Uterus (tissue), 2 donors: ENCODE results near the gene ZNF579.

Experiments
- POLR2A ChIP-seq, 2 donors: fragments of 450-650 bp; IDR thresholded peaks; one replicate each; pipeline ENCODE4 v1.6.1; 2016; ENCODE audit warnings: antibody characterized with exemption in 2 of 2, mild to moderate bottlenecking in 1 of 2, moderate library complexity in 1 of 2
- TF ChIP-seq, protein P1 (sequence below), 4 experiments: fragments of 200-600 bp in 2 of 4; fragments of 450-650 bp in 2 of 4; sonication (generic) in 2 of 4; IDR thresholded peaks; one replicate each; pipeline ENCODE4 v1.5.1; 2016 to 2019; ENCODE audit warnings: antibody characterized with exemption in 4 of 4, mild to moderate bottlenecking in 2 of 4, moderate library complexity in 1 of 4

DNA sequence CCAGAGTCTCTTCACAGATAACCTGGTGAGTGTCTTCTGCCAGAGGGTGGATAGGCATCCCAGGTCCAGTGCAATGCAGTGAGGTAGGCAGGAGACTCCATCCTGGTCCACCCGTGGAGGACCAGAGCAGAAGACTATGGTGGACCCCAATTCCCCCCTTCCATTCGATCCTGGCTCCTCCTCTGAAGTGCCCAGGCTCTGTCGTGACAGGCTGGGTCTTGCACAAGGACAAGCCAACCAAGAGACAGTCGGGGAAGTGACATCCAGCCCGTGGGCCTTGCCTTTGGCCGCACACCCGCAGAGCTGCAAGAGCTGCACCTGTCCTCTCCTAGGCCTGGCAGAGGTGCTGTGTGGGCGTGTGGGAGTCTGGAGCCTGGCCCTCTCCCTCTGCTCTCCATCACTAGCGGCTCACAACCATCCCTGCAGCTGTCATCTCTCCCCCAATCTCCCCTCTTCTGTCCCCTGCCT is 40.6 kb upstream of the ZNF579 start:
- TF ChIP-seq, protein P1, sequence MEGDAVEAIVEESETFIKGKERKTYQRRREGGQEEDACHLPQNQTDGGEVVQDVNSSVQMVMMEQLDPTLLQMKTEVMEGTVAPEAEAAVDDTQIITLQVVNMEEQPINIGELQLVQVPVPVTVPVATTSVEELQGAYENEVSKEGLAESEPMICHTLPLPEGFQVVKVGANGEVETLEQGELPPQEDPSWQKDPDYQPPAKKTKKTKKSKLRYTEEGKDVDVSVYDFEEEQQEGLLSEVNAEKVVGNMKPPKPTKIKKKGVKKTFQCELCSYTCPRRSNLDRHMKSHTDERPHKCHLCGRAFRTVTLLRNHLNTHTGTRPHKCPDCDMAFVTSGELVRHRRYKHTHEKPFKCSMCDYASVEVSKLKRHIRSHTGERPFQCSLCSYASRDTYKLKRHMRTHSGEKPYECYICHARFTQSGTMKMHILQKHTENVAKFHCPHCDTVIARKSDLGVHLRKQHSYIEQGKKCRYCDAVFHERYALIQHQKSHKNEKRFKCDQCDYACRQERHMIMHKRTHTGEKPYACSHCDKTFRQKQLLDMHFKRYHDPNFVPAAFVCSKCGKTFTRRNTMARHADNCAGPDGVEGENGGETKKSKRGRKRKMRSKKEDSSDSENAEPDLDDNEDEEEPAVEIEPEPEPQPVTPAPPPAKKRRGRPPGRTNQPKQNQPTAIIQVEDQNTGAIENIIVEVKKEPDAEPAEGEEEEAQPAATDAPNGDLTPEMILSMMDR (IDR thresholded peaks at IDR 0.05) = no peak
- no peak for TF ChIP-seq POLR2A (IDR thresholded peaks at IDR 0.05)
